Ishikawa (cell line): ENCODE measurements around the gene GALNT9.

Experiments used
- CEBPB ChIP-seq: IDR thresholded peaks from 2 replicates; pipeline ENCODE4 v1.6.1; 2012
- CREB1 ChIP-seq: IDR thresholded peaks from 2 replicates; pipeline ENCODE4 v1.6.1; 2012; ENCODE audit warnings: low read depth
- EGR1 ChIP-seq: IDR thresholded peaks from 2 replicates; pipeline ENCODE4 v1.6.1; 2012
- EP300 ChIP-seq: IDR thresholded peaks from 2 replicates; pipeline ENCODE4 v1.6.1; 2012; ENCODE audit warnings: borderline replicate concordance
- FOXM1 ChIP-seq: IDR thresholded peaks from 2 replicates; pipeline ENCODE4 v1.6.1; 2012; ENCODE audit warnings: low read depth, borderline replicate concordance
- NFIC ChIP-seq: IDR thresholded peaks from 2 replicates; pipeline ENCODE4 v1.6.1; 2012
- RAD21 ChIP-seq: IDR thresholded peaks from 2 replicates; pipeline ENCODE4 v1.6.1; 2012; ENCODE audit warnings: low read depth
- TAF1 ChIP-seq: IDR thresholded peaks from 2 replicates; pipeline ENCODE4 v1.6.1; 2012; ENCODE audit warnings: low read depth, mild to moderate bottlenecking
- TCF12 ChIP-seq: IDR thresholded peaks from 2 replicates; pipeline ENCODE4 v1.6.1; 2012; ENCODE audit warnings: low read depth
- TEAD4 ChIP-seq: IDR thresholded peaks from 2 replicates; pipeline ENCODE4 v1.6.1; 2012
- YY1 ChIP-seq: IDR thresholded peaks from 2 replicates; pipeline ENCODE4 v1.6.1; 2012; ENCODE audit warnings: low read depth
- ZBTB7A ChIP-seq: IDR thresholded peaks from 2 replicates; pipeline ENCODE4 v1.6.1; 2012; ENCODE audit warnings: low read depth
- TF ChIP-seq, protein P1 (sequence below): IDR thresholded peaks from 2 replicates; pipeline ENCODE4 v1.6.1; 2012; ENCODE audit warnings: low read depth, mild to moderate bottlenecking
- TF ChIP-seq, protein P2 (sequence below): IDR thresholded peaks from 2 replicates; pipeline ENCODE4 v1.6.1; 2012
- TF ChIP-seq, protein P3 (sequence below): IDR thresholded peaks from 2 replicates; pipeline ENCODE4 v1.6.1; 2012

Gene GALNT9

DNA sequence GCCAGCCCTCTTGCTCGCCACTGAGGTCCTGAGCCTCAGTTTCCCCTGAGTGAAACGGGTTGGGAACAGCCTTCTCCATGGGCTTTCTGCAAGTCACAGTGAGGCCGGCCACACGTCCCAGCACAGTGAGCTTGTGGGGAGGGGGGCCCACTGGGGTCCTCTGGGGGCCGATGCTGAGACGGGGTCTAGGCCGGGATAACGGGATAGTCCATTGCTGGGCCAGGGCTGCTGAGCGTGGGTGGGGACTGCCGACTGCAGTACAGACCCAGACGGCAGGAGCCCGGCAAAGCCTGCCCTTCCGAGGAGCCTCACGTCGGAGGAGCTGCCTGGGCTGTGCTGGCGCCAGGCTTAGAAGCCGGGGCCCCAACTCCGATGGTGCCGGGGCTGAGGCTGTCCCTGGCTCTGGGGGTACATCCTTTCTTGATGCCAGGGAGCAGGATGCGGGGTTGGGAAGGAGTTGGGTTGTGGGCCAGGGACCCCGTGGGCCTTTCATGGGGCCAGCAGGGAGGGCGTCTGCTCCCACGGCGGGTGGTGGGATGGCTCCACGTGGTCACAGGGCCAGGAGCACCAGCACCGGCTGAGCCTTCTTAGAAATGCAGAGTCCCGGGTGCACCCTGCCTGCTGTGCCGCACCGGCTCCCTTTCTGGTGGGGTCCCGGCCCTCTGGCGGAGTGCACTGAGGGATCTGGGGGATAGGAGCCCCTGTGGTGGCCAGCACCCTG, 160.9 kb downstream of the GALNT9 start:
- TF ChIP-seq FOXM1 (no peak), EGR1 (no peak)

DNA sequence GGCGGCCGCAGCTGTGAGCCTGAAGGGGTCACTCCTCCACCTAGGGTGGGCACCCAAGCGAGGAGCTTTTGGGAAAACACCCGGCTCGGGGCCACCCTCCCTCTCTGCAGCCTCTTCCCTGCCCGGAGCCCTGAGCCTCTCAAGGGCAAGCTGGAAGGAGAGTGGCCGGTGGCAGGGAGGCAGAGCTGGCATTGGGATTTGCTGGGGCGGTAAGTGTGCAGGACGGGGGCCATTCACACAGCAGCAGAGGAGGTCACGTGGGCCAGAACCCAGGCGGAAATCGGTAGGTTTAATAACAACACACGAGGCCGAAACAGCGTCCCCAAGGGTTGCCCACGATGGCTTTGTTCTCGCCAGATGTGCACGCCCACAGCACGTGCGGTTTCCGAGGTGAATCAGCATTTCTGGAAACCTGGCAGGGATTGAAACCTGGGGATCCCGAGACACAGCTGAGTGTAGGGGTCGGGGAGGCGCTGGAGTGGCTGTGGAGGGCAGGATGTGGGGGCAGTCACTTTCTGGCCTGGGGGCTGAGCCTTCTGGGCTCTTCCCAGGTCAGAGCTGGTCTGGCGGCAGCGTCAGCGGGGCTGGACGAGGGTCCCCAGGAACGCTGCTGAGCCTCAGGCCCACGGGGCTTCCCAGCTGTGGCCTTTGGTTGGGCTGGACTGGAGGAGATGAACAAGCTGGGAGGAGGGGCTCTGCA, 161.6 kb downstream of the GALNT9 start:
- TF ChIP-seq, protein P1, sequence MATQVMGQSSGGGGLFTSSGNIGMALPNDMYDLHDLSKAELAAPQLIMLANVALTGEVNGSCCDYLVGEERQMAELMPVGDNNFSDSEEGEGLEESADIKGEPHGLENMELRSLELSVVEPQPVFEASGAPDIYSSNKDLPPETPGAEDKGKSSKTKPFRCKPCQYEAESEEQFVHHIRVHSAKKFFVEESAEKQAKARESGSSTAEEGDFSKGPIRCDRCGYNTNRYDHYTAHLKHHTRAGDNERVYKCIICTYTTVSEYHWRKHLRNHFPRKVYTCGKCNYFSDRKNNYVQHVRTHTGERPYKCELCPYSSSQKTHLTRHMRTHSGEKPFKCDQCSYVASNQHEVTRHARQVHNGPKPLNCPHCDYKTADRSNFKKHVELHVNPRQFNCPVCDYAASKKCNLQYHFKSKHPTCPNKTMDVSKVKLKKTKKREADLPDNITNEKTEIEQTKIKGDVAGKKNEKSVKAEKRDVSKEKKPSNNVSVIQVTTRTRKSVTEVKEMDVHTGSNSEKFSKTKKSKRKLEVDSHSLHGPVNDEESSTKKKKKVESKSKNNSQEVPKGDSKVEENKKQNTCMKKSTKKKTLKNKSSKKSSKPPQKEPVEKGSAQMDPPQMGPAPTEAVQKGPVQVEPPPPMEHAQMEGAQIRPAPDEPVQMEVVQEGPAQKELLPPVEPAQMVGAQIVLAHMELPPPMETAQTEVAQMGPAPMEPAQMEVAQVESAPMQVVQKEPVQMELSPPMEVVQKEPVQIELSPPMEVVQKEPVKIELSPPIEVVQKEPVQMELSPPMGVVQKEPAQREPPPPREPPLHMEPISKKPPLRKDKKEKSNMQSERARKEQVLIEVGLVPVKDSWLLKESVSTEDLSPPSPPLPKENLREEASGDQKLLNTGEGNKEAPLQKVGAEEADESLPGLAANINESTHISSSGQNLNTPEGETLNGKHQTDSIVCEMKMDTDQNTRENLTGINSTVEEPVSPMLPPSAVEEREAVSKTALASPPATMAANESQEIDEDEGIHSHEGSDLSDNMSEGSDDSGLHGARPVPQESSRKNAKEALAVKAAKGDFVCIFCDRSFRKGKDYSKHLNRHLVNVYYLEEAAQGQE, result no peak
- TF ChIP-seq, protein P2, sequence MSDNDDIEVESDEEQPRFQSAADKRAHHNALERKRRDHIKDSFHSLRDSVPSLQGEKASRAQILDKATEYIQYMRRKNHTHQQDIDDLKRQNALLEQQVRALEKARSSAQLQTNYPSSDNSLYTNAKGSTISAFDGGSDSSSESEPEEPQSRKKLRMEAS, result peak; percentile 44; the same call in 1 of the 2 replicates
- TF ChIP-seq, protein P3, sequence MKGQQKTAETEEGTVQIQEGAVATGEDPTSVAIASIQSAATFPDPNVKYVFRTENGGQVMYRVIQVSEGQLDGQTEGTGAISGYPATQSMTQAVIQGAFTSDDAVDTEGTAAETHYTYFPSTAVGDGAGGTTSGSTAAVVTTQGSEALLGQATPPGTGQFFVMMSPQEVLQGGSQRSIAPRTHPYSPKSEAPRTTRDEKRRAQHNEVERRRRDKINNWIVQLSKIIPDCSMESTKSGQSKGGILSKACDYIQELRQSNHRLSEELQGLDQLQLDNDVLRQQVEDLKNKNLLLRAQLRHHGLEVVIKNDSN, result peak; percentile 73

DNA sequence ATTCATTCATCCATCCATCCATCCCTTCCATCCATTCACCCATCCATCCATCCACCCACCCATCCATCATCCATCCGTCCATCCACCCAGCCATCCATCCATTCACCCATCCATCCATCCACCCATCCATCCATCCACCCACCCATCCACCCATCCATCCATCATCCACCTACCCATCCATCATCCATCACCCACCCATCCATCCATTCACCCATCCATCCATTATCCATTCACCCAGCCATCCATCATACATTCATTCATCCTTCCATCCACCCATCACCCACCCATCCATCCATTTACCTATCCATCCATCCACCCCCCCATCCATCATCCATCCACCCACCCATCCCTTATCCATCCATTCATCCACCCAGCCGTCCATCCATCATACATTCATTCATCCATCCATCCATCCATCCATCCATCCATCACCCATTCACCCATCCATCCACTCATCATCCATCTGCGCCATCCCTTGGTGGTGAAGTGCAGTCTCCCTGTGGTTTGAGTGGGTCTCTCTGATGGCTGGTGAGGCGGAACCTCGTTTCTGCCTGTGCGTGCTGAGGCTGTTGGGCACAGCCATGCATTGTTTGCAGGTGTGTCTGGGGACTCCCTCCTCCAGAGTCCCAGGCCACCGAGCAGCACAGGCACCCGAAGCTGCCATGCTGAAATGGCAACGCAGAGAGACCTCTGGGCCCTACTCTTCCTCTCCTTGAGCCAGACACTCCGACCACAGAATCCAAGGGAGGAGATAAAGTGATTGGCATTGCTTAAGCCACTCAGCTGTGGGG, 162.4 kb downstream of the GALNT9 start:
- no peak for TF ChIP-seq ZBTB7A
- no peak for TF ChIP-seq TAF1
- TF ChIP-seq EP300, result no peak
- no peak for TF ChIP-seq RAD21
- no peak for TF ChIP-seq CREB1
- TF ChIP-seq EGR1, result no peak
- TF ChIP-seq, protein P3, result no peak
- no peak for TF ChIP-seq YY1
- TF ChIP-seq FOXM1, result no peak
- no peak for TF ChIP-seq TCF12

DNA sequence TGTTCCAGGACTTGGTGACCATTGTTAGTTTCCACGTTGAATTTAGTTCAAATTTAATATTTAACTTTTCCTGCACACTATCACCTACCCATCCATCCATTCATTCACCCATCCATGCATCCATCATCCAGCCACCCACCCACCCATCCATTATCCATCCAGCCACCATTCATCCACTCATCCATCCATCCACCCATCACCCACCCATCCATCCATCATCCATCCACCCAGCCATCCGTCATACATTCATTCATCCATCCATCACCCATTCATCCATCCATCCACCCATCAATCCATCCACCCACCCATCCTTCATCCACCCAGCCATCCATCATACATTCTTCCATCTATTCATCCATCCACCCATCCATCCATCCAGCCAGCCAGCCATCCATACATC, 163.3 kb downstream of the GALNT9 start:
- TF ChIP-seq, protein P3, result no peak
- TF ChIP-seq ZBTB7A (no peak), TAF1 (no peak), EGR1 (no peak), TEAD4 (no peak), NFIC (no peak), RAD21 (no peak), FOXM1 (no peak), EP300 (no peak), TCF12 (no peak), YY1 (no peak), CREB1 (no peak), CEBPB (no peak)
- TF ChIP-seq, protein P1, result no peak
- TF ChIP-seq, protein P2, result no peak

DNA sequence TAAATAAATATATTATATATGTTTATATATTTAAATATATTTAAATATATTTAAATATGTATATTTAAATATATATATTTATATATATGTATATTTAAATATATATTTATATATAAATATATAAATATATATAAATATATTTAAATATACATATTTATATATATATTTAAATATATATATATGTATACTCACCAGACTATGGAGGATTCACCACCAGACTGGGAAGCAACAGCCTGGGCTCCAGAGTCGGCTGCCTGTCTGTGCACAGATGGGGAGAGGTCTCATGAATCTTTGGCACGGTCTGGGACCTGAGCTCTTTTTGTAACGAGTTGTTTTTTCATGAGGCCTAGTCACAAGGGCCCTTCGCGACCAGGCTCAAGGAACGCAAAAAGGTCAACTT, 163.8 kb downstream of the GALNT9 start:
- TF ChIP-seq TEAD4 (no peak), ZBTB7A (no peak), FOXM1 (no peak), CEBPB (no peak), TCF12 (no peak), YY1 (no peak), RAD21 (no peak)
- TF ChIP-seq, protein P2, result no peak
- TF ChIP-seq, protein P1, result no peak
